Measurements from ENCODE around the gene GAL. TPM values are rescaled to one million over a fixed set of nuclear protein-coding genes. Genes with fewer than 3 reads are reported as not detected.

GAL gene
- total RNA-seq, 1 donor from 2014 or later = 3.4 TPM

DNA sequence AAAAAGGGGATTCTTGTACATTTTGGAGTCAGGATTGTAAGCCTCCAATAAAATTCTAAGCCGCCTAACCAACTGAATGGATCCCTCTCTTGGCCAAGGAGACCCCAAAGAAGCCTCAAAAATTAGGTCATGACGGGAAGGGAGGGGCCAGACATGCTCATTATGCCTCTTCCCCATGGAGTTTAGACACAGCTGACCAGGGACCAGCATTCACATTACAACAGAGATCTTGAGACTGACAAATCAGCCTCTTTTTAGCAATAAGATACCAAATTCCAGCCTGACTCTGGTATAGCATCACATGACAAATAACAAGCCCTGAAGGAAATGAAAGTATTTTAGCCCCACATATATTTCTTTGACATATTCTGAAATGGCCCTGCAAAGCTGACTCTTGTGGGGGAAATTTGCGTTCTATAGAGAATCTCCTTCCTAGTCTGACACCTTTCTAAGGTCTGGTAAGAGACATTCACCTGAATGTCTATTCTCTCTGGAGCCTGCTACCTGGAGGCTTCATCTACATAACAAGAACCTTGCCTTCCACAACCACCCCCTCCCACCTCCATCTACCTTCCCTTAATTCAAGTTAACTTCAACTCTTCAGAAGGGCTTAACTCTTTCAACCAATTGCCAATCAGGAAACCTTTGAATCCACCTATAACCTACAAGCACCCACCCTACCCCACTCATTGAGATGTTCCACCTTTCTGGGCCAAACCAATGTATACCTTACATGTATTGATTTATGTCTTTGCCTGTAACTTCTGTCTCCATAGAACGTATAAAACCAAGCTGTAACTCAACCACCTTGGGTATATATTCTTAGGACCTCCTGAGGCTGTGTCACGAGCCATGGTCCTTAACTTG lies 10.3 kb downstream of the GAL start:
- TF ChIP-seq, protein P1, sequence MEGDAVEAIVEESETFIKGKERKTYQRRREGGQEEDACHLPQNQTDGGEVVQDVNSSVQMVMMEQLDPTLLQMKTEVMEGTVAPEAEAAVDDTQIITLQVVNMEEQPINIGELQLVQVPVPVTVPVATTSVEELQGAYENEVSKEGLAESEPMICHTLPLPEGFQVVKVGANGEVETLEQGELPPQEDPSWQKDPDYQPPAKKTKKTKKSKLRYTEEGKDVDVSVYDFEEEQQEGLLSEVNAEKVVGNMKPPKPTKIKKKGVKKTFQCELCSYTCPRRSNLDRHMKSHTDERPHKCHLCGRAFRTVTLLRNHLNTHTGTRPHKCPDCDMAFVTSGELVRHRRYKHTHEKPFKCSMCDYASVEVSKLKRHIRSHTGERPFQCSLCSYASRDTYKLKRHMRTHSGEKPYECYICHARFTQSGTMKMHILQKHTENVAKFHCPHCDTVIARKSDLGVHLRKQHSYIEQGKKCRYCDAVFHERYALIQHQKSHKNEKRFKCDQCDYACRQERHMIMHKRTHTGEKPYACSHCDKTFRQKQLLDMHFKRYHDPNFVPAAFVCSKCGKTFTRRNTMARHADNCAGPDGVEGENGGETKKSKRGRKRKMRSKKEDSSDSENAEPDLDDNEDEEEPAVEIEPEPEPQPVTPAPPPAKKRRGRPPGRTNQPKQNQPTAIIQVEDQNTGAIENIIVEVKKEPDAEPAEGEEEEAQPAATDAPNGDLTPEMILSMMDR (conservative IDR thresholded peaks at IDR 0.05) = no peak
- peaks cover 10% of the 10 kb centered on the region for H3K4me1 Mint-ChIP-seq (ENCODE audit: unreplicated experiment)
- no peaks in the 10 kb centered on the region for H3K9me3 Mint-ChIP-seq
- H3K36me3 Mint-ChIP-seq = no peaks in the 10 kb centered on the region
- peaks cover 37% of the 10 kb centered on the region for H3K27me3 Mint-ChIP-seq
- no peak overlapping the region for H3K27ac Mint-ChIP-seq
- no peak for DNase-seq (ENCODE audit: extremely low spot score, unreplicated experiment)
- H3K4me3 Mint-ChIP-seq = no peak overlapping the region

DNA sequence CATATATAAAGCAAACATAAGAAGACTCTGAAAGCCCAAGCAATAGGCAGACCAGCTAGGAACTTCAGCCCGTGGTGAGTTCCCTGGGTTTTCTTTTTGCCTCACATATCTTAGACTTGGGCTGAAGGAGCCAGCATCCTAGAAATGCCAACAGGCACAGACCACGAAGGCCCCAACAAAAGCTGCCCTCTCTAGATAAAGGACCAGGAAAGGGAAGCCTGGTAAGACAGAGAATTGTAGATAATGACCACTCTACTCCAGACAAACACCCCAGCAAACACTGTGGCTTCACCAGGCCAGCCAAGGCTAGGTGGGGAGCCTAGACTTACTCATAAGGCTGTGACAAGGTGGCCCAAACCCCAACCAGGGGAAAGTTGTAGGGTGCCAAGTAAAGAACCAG lies 11.2 kb downstream of the GAL start:
- H3K27ac Mint-ChIP-seq = no peak overlapping the region
- no peaks in the 10 kb centered on the region for H3K9me3 Mint-ChIP-seq
- H3K36me3 Mint-ChIP-seq = no peaks in the 10 kb centered on the region
- no peak for DNase-seq (ENCODE audit: extremely low spot score, unreplicated experiment)
- H3K4me3 Mint-ChIP-seq = no peak overlapping the region
- TF ChIP-seq, protein P1 (conservative IDR thresholded peaks at IDR 0.05) = no peak
- peaks cover 29% of the 10 kb centered on the region for H3K27me3 Mint-ChIP-seq
- H3K4me1 Mint-ChIP-seq (ENCODE audit: unreplicated experiment) = peaks cover 10% of the 10 kb centered on the region

DNA sequence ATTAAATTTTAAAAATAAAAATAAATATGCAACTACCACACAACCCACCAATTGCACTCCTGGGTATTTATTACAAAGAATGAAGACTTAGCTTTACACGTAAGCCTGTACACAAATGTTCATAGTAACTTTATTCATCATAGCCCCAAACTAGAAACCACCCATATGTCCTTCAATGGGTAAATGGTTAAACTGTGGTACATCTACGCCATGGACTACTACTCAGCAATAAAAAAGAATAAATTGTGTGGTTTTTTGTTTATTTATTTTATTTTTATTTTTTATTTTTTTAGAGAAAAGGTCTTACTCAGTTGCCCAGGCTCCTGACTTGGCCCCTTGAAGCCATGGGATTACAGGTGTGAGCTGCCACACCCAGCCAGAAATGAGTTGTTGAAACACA lies 14.6 kb downstream of the GAL start:
- no peak overlapping the region for H3K4me3 Mint-ChIP-seq
- H3K9me3 Mint-ChIP-seq = no peaks in the 10 kb centered on the region
- H3K4me1 Mint-ChIP-seq (ENCODE audit: unreplicated experiment) = no peaks in the 10 kb centered on the region
- H3K27me3 Mint-ChIP-seq = peaks cover 38% of the 10 kb centered on the region
- DNase-seq (ENCODE audit: extremely low spot score, unreplicated experiment) = no peak
- no peak overlapping the region for H3K27ac Mint-ChIP-seq
- TF ChIP-seq, protein P1 (conservative IDR thresholded peaks at IDR 0.05) = no peak
- H3K36me3 Mint-ChIP-seq = no peaks in the 10 kb centered on the region

DNA sequence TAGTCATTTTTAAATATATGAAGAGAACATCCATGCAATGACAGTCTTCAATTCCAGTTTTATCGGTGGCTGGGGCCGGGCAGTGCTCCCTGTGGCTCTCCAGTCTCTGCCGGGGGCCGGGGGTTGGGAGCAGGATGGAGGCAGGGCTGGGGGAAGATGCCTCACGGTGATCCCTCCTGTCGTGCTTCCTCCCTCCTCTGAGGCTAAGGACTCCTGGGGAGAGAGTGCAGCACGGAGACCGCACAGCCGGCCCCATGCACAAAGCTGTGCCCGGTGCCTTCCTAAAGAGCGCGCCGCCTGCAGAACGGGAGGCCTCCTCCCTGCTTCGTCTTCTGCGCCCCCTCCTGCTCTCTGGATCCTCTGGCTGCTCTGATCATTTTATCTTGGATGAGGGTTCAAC lies 20.5 kb downstream of the GAL start:
- peaks cover 46% of the 10 kb centered on the region for H3K27me3 Mint-ChIP-seq
- H3K9me3 Mint-ChIP-seq = no peaks in the 10 kb centered on the region
- TF ChIP-seq, protein P1 (conservative IDR thresholded peaks at IDR 0.05) = no peak
- H3K27ac Mint-ChIP-seq = no peak overlapping the region
- DNase-seq (ENCODE audit: extremely low spot score, unreplicated experiment) = no peak
- H3K4me1 Mint-ChIP-seq (ENCODE audit: unreplicated experiment) = peaks cover 17% of the 10 kb centered on the region
- H3K36me3 Mint-ChIP-seq = no peaks in the 10 kb centered on the region
- H3K4me3 Mint-ChIP-seq = no peak overlapping the region

DNA sequence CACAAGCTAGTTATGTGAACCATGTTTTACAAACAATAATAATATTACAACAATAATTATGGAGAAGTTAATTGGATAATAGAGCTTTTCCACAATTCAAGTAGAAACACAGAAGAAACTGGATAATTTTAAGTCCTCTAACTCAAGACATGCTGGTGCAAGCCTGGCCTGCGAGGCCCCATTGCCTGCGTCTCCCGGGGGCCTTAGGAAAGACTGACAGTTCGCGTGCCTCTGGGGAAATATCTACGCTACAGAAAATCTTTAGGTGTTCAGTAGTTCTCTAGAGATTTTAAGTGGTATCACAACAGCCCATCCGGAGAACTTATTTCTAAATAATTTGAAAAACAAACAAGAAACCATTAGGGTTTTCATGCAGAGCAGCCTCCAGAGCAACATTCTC lies 23.2 kb downstream of the GAL start:
- H3K4me1 Mint-ChIP-seq (ENCODE audit: unreplicated experiment) = peaks cover 17% of the 10 kb centered on the region
- no peak overlapping the region for H3K27ac Mint-ChIP-seq
- TF ChIP-seq, protein P1 (conservative IDR thresholded peaks at IDR 0.05) = no peak
- H3K4me3 Mint-ChIP-seq = no peak overlapping the region
- no peak for DNase-seq (ENCODE audit: extremely low spot score, unreplicated experiment)
- no peaks in the 10 kb centered on the region for H3K9me3 Mint-ChIP-seq
- peaks cover 33% of the 10 kb centered on the region for H3K27me3 Mint-ChIP-seq
- H3K36me3 Mint-ChIP-seq = no peaks in the 10 kb centered on the region

Data from type B pancreatic cell (in vitro differentiated cells).